ENCODE measurements around the gene ADCY2.

DNA sequence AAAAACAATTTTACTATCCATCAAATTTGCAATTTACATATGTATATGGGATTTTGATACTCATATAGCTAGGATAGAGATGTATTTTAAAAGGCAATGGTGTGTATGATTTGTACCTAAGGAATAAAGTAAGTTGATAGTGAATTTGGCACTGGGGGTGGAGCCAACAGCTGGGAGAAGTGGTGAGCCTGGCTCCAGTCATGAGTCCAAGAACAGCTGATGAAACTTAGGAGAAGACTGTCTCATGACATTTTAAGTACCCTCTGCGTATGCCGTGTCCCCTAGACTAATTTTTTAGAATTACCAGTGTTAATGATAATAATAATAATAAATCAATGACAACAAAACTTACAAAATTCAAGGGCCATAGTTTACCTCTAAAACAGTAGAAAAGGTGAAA is 181.4 kb downstream of the ADCY2 start:
- TF ChIP-seq, protein P1, sequence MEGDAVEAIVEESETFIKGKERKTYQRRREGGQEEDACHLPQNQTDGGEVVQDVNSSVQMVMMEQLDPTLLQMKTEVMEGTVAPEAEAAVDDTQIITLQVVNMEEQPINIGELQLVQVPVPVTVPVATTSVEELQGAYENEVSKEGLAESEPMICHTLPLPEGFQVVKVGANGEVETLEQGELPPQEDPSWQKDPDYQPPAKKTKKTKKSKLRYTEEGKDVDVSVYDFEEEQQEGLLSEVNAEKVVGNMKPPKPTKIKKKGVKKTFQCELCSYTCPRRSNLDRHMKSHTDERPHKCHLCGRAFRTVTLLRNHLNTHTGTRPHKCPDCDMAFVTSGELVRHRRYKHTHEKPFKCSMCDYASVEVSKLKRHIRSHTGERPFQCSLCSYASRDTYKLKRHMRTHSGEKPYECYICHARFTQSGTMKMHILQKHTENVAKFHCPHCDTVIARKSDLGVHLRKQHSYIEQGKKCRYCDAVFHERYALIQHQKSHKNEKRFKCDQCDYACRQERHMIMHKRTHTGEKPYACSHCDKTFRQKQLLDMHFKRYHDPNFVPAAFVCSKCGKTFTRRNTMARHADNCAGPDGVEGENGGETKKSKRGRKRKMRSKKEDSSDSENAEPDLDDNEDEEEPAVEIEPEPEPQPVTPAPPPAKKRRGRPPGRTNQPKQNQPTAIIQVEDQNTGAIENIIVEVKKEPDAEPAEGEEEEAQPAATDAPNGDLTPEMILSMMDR (IDR thresholded peaks at IDR 0.05; ENCODE audit: low read depth, low read length) = no peak
- no peak for TF ChIP-seq EZH2phosphoT487 (IDR thresholded peaks at IDR 0.05; ENCODE audit: low read depth)

Data from OCI-LY3 (cell line).